ENCODE results near the gene HIVEP2. TPM values are rescaled to one million over a fixed set of nuclear protein-coding genes. Genes with fewer than 3 reads are reported as not detected.

HIVEP2 gene
- total and polyA plus RNA-seq, 2 donors (not counting 3 experiments of a cell fraction or from before 2014, with no cell fraction given): 1.3 to 4.7 TPM

- FAIRE-seq (no peak), DNase-seq (ENCODE audit: low read depth, low spot score) (no peak)
- intact Hi-C loops (cut with micrococcal nuclease): no loop called here
- Histone ChIP-seq H3K36me3 (ENCODE audit: control insufficient read depth in 2 of 2, extremely low read depth in 1 of 2, insufficient read depth in 2 of 2, low read length in 2 of 2) (no peaks in the 10 kb centered on the region), H3K79me2 (ENCODE audit: control insufficient read depth, insufficient read depth, low read length) (no peaks in the 10 kb centered on the region), H3K9ac (replicated peaks; ENCODE audit: extremely low read depth, insufficient read depth, low read length) (no peak overlapping the region), H3K27ac (ENCODE audit: insufficient read depth, low read depth, low read length) (no peak overlapping the region), H3K9me1 (replicated peaks; ENCODE audit: control insufficient read depth, extremely low read depth, insufficient read depth, low read length) (no peaks in the 10 kb centered on the region), H2AFZ (ENCODE audit: low read depth, low read length) (no peak overlapping the region), H3K4me2 (ENCODE audit: insufficient read depth, low read length) (no peak overlapping the region), H3K27me3 (ENCODE audit: control insufficient read depth in 2 of 2, insufficient read depth in 2 of 2, low read length in 2 of 2) (no peaks in the 10 kb centered on the region), H4K20me1 (replicated peaks; ENCODE audit: control insufficient read depth, extremely low read depth, insufficient read depth, low read length) (no peaks in the 10 kb centered on the region), H3K4me3 (replicated peaks in 1 of 3; ENCODE audit: insufficient read depth in 1 of 3, low read depth in 1 of 3, low read length in 3 of 3) (no peak overlapping the region), H3K4me1 (ENCODE audit: control insufficient read depth, extremely low read depth, insufficient read depth, low read length) (no peaks in the 10 kb centered on the region), H3K9me3 (replicated peaks; ENCODE audit: control insufficient read depth, insufficient read depth, low read length) (no peaks in the 10 kb centered on the region)
- ChIA-PET CTCF (interaction anchor here (1.0 kb wide), 1 partner anchor 11 kb away, joined by 5 read pairs; no protein-coding TSS in a partner anchor), POLR2A (no interaction called here)
- dilution Hi-C loops (cut with MboI; ENCODE audit: extremely low pct_ligation_motif_present, low sequenced_read_pairs): no loop called here
- no TSS peak for BruUV-seq (replicated peaks)
- TF ChIP-seq MAX (IDR thresholded peaks at IDR 0.05; ENCODE audit: insufficient read depth, insufficient read length) (no peak), FOS (IDR thresholded peaks at IDR 0.05; ENCODE audit: borderline replicate concordance, insufficient read depth, low read length) (no peak), MYC (IDR thresholded peaks at IDR 0.05; ENCODE audit: low read depth, low read length) (no peak), POLR2A (IDR thresholded peaks at IDR 0.05; ENCODE audit: low read depth, low read length) (no peak), JUN (IDR thresholded peaks at IDR 0.05; ENCODE audit: borderline replicate concordance, insufficient read depth, insufficient read length, low read depth) (no peak), POLR2AphosphoS5 (IDR thresholded peaks at IDR 0.05; ENCODE audit: insufficient read depth, low read depth, low read length) (no peak), EZH2 (IDR thresholded peaks at IDR 0.05; ENCODE audit: borderline replicate concordance, low read depth, low read length, severe bottlenecking) (no peak), CTCF (IDR thresholded peaks at IDR 0.05; ENCODE audit: extremely low read depth in 1 of 2, insufficient read depth in 1 of 2, low read depth in 1 of 2, low read length in 2 of 2) (no peak), GATA2 (IDR thresholded peaks at IDR 0.05; ENCODE audit: insufficient read depth, insufficient read length, low read depth, low read length) (no peak)
Observed at GRCh38 chr6:142909686-142910085, 35.3 kb downstream of the HIVEP2 start.
